Measurements from ENCODE around the gene CCSER1. TPM values are rescaled to one million over a fixed set of nuclear protein-coding genes. Genes with fewer than 3 reads are reported as not detected.

The CCSER1 gene
- total RNA-seq, 1 donor from 2014 or later: 11.9 TPM

DNA sequence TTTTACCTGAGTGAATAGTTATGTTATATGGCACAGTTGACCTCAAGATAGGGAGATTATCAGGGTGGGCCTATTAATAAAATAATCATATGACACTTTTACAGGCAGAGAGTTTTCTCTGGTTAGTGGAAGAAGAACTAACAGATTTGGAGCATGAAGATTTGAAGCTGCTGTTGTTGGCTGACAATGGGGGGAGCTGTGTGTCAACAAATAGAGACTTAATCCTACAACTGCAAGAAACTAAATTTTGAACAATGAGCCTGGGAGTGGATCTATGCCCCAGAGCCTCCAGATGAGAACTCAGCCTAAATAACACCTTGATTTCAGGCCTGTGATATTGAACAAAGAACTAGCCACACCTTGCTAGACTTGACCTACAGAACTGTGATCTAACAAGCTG, 7.2 kb upstream of the CCSER1 start:
- H3K4me3 Mint-ChIP-seq: no peak overlapping the region
- peaks cover 4% of the 10 kb centered on the region for H3K27me3 Mint-ChIP-seq (ENCODE audit: low read depth)
- H3K9me3 Mint-ChIP-seq: peaks cover 3% of the 10 kb centered on the region
- H3K4me1 Mint-ChIP-seq: no peaks in the 10 kb centered on the region
- H3K36me3 Mint-ChIP-seq (ENCODE audit: low read depth): no peaks in the 10 kb centered on the region
- H3K27ac Mint-ChIP-seq (ENCODE audit: unreplicated experiment): no peak overlapping the region
- no peak for DNase-seq (ENCODE audit: low read depth, low spot score)
- TF ChIP-seq, protein P1, sequence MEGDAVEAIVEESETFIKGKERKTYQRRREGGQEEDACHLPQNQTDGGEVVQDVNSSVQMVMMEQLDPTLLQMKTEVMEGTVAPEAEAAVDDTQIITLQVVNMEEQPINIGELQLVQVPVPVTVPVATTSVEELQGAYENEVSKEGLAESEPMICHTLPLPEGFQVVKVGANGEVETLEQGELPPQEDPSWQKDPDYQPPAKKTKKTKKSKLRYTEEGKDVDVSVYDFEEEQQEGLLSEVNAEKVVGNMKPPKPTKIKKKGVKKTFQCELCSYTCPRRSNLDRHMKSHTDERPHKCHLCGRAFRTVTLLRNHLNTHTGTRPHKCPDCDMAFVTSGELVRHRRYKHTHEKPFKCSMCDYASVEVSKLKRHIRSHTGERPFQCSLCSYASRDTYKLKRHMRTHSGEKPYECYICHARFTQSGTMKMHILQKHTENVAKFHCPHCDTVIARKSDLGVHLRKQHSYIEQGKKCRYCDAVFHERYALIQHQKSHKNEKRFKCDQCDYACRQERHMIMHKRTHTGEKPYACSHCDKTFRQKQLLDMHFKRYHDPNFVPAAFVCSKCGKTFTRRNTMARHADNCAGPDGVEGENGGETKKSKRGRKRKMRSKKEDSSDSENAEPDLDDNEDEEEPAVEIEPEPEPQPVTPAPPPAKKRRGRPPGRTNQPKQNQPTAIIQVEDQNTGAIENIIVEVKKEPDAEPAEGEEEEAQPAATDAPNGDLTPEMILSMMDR (conservative IDR thresholded peaks at IDR 0.05): no peak

DNA sequence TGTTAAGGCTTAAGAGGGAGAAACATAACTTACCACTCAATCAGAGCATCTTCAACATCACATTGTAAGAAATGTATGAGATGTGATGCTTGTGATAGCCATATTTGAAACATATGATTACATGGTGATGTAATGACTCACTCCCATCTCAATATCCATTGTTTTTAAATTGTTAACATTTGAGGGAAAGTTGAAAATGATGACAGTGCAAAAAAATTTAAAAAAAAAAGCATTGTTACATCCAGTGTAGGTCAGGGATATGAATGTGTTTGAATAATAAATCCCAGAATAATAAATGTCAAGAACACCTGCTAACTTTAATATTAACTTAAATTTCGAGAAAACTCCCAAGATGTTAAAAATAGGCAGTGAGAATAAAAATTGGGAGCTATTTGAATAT, 6.4 kb upstream of the CCSER1 start:
- TF ChIP-seq, protein P1 (conservative IDR thresholded peaks at IDR 0.05): no peak
- Mint-ChIP-seq H3K27ac (ENCODE audit: unreplicated experiment) (no peak overlapping the region), H3K9me3 (peaks cover 3% of the 10 kb centered on the region), H3K27me3 (ENCODE audit: low read depth) (peaks cover 11% of the 10 kb centered on the region), H3K36me3 (ENCODE audit: low read depth) (no peaks in the 10 kb centered on the region), H3K4me3 (no peak overlapping the region), H3K4me1 (no peaks in the 10 kb centered on the region)
- DNase-seq (ENCODE audit: low read depth, low spot score): no peak

DNA sequence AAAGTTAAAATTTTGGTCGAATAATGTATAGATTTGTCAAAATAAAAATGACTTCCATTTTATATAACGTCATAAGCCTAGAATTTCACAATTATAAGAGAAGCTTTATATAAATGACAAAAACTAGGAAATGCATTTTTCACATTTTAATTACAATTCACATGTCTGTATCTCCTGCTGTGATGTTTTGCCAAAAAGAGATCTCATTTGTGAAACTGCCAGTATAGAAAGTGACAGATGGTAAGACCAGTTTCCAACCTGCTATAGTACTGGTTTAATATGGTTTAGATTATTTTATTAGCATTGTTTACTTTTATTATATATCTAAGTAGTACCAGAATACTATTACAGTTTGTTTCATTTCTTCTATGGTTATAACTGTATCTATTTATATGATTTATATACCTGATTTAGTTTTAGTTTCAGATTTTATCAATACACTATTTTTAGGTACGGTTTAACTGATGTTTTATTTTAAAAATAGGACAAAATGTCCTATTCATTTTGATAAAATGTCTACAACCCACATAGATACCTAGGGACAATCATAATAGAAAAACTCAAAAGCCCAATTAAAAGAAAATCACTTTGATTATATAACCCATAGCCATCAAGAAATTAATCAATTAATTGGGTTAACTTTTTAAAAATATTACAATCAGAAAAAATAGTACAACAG, 5.4 kb upstream of the CCSER1 start:
- Mint-ChIP-seq H3K4me1 (peaks cover 6% of the 10 kb centered on the region), H3K4me3 (no peak overlapping the region), H3K27ac (ENCODE audit: unreplicated experiment) (no peak overlapping the region), H3K9me3 (peaks cover 3% of the 10 kb centered on the region), H3K36me3 (ENCODE audit: low read depth) (no peaks in the 10 kb centered on the region), H3K27me3 (ENCODE audit: low read depth) (peaks cover 21% of the 10 kb centered on the region)
- TF ChIP-seq, protein P1 (conservative IDR thresholded peaks at IDR 0.05): no peak
- no peak for DNase-seq (ENCODE audit: low read depth, low spot score)

DNA sequence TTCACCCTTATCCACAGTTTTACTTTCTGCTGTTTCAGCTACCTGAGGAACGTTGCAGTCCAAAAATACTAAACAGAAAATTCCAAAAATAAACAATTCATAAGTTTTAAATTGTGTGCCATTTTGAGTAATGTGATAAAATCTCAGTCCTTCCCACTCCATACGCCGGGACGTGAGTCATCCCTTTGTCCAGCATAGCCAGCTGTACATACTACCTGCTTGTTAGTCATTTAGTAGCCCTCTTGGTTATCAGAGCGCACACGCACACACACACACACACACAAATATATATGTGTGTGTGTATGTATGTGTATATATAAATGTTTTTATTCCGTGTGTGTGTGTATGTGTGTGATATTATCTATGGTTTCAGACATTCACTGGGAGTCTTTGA, 4.8 kb upstream of the CCSER1 start:
- Mint-ChIP-seq H3K4me3 (no peak overlapping the region), H3K27ac (ENCODE audit: unreplicated experiment) (no peak overlapping the region), H3K4me1 (peaks cover 11% of the 10 kb centered on the region), H3K27me3 (ENCODE audit: low read depth) (peaks cover 24% of the 10 kb centered on the region), H3K36me3 (ENCODE audit: low read depth) (no peaks in the 10 kb centered on the region), H3K9me3 (peaks cover under 1% of the 10 kb centered on the region)
- TF ChIP-seq, protein P1 (conservative IDR thresholded peaks at IDR 0.05): no peak
- DNase-seq (ENCODE audit: low read depth, low spot score): no peak

DNA sequence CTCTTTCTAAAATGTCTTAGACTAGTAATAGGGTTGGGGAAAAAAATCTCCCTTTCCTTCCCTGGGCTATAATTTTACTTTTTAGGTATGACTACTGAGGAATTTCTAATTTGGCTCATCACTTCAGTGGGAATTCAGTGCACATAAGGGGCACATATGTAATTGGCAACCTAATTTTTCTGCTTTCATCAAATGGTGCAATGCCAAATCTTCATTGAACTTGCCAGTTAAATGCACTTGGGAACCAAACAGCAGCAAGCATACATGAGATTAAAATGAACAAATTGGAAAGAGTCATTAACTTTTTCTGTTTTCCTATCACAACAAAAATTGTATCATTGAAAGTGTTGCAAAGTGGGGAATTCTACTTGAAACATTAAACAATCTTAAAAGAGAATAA, 2.9 kb upstream of the CCSER1 start:
- H3K4me3 Mint-ChIP-seq: no peak overlapping the region
- H3K27me3 Mint-ChIP-seq (ENCODE audit: low read depth): peaks cover 38% of the 10 kb centered on the region
- DNase-seq (ENCODE audit: low read depth, low spot score): no peak
- no peaks in the 10 kb centered on the region for H3K9me3 Mint-ChIP-seq
- TF ChIP-seq, protein P1 (conservative IDR thresholded peaks at IDR 0.05): no peak
- peaks cover 23% of the 10 kb centered on the region for H3K4me1 Mint-ChIP-seq
- H3K27ac Mint-ChIP-seq (ENCODE audit: unreplicated experiment): no peak overlapping the region
- H3K36me3 Mint-ChIP-seq (ENCODE audit: low read depth): no peaks in the 10 kb centered on the region
